ENCODE measurements around the gene INHBE.
"Not testable (repeated sequence)": the region's sequence is repeated elsewhere in the genome, so short reads cannot be mapped to it uniquely, and the experiment has no call there.

Gene INHBE

DNA sequence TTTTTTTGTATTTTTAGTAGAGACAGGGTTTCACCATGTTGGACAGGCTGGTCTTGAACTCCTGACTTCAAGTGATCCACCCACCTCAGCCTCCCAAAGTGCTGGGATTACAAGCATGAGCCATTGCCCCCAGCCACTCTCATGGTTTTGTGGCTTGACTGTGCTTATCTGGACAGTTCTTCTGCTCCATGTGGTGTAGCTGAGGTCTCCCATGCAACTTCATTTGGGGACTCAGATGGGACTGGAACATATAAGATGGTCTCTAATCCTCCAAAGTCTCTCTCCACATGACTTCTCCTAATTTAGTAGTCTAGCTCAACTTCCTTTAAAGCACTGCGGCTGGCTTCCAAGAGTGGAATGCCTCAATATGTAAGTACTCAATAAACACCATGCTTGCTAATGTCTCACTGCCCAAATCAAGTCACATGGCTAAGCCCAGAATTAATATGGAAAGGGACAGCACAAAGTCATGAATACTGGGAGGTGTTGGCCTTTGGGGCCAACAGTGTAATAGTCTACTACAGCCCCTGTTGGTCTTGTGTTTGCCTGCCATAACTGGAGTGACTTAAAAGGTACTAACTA lies 13.2 kb upstream of the INHBE start:
- DNase-seq = no peak

DNA sequence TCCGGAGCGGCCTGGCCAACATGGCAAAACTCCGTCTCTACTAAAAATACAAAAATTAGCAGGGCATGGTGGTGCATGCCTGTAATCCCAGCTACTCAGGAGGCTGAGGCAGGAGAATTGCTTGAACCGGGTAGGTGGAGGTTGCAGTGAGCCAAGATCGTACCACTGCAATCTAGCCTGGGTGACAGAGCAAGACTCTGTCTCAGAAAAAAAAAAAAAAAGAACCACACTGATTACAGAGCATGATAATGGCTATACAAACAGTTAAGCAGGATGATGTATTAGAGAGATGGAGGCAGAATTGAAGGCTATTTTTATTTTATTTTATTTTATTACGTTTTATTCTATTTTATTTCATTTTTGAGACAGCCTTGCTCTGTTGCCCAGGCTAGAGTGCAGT lies 10.8 kb upstream of the INHBE start:
- DNase-seq = not testable (repeated sequence)

DNA sequence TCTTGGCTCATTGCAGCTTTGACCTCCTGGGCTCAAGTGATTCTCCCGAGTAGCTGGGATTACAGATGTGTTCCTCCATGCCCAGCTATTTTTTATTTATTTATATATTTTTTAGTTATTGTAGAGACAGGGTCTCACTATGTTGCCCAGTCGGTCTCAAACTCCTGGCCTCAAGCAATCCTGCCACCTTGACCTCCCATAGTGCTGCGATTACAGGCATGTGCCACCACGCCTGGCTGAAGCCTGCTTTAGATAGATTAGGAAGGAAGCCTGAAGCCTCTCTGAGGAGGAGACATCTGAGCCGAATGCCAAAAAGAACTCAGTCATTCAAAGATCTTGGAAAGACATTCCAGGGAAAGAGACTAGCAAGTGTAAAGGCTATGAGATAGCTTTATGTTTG lies 10.4 kb upstream of the INHBE start:
- DNase-seq = no peak

DNA sequence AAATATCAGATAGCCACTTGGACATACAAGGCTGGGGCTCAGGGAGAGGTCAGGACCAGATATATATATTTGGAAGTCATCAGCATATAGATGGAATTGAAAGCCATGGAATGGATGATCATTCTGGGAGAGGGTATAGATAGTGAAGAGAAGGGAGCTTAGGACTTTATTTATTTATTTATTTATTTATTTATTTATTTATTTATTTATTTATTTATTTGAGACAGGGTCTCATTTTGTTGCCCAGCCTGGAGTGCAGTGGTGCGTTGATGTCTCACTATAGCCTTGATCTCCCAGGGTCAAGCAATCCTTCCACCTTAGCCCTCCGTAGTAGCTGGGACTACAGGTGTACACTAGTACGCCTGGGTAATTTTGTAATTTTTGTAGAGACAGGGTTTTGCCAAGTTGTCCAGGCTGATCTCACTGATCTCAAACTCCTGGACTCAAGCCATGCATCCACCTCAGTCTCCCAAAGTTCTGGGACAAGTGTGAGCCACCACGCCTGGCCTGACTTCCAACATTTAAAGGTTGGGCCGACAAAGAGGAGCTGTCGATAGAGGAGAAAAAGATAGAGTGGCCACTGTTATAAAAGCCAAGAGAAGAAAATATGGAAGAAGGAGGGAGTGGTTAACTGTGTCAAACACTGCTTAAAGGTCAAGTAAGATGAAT lies 8.7 kb upstream of the INHBE start:
- DNase-seq = no peak

GRCh38 chr12:57448669-57449068 lies 6.4 kb upstream of the INHBE start:
- no peak for DNase-seq

DNA sequence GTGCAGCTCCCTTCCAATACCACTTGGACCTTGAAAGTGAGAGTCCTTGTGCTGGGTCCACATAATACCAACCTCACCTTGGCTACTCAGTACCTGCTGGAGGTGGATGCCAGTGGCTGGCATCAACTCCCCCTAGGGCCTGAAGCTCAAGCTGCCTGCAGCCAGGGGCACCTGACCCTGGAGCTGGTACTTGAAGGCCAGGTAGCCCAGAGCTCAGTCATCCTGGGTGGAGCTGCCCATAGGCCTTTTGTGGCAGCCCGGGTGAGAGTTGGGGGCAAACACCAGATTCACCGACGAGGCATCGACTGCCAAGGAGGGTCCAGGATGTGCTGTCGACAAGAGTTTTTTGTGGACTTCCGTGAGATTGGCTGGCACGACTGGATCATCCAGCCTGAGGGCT lies 5.7 kb upstream of the INHBE start:
- no peak for DNase-seq

GRCh38 chr12:57450057-57450456 lies 5.0 kb upstream of the INHBE start:
- DNase-seq = no peak

GRCh38 chr12:57451233-57451778 lies 3.8 kb upstream of the INHBE start:
- DNase-seq = no peak

GRCh38 chr12:57452181-57452936 lies 2.7 kb upstream of the INHBE start:
- DNase-seq = no peak

DNA sequence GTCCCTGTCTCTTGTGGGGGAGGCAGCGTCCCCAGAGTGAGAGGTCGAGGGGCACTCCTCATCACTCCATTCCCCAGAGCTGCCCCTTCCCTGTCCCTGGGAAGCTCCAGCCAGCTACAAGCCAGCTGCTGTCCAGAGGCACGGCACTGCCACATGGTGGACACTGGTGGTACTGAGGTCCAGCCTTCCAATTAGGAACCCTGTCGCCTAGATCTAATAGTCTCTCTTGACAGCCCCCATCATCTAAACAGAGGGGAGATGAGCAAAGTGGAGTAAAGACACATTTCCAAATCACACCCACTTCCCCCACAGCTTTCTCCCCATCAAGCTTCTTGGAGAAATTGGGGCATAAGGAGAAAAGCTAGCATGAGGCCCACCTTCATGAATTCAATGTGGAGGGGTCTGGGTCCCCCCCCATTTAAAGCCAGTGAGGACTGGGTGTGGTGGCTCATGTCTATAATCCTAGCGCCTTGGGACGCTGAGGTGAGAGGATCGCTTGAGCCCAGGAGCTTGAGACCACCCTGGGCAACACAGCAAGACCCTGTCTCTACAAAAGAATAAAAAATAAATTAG lies 2.1 kb upstream of the INHBE start:
- DNase-seq = peak in 1 of 2 experiments; percentile 31

DNA sequence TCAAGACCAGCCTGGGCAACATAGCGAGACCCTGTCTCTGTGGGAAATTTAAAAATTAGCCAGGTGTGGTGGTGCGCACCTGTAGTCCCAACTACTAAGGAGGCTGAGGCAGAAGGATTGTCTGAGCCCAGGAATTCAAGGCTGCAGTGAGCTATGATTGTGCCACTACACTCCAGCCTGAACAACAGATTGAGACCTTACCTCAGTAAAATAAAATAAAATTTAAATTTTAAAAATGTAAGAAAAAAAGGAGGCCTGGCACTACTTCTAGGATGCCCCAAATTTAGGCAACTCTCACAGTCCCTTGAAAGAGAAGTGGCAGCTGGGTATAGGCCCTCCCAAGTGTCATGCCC lies 918 bp upstream of the INHBE start:
- no peak for DNase-seq

DNA sequence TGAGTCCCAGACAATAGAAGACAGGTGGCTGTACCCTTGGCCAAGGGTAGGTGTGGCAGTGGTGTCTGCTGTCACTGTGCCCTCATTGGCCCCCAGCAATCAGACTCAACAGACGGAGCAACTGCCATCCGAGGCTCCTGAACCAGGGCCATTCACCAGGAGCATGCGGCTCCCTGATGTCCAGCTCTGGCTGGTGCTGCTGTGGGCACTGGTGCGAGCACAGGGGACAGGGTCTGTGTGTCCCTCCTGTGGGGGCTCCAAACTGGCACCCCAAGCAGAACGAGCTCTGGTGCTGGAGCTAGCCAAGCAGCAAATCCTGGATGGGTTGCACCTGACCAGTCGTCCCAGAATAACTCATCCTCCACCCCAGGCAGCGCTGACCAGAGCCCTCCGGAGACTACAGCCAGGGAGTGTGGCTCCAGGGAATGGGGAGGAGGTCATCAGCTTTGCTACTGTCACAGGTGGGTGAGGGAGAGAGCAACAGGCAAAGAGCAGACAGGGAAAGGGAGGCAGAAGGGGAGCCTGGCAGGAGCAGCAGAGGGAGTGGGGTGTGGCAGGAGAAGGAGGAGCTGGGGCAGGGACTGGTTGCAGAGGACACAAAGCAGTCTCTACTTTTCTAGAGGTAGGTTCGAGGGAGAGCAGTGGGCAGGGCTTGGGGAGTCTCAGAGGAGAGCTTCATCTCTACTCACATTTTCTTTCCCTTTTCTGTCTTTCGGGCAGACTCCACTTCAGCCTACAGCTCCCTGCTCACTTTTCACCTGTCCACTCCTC lies 452 bp downstream of the INHBE start:
- DNase-seq = no peak

DNA sequence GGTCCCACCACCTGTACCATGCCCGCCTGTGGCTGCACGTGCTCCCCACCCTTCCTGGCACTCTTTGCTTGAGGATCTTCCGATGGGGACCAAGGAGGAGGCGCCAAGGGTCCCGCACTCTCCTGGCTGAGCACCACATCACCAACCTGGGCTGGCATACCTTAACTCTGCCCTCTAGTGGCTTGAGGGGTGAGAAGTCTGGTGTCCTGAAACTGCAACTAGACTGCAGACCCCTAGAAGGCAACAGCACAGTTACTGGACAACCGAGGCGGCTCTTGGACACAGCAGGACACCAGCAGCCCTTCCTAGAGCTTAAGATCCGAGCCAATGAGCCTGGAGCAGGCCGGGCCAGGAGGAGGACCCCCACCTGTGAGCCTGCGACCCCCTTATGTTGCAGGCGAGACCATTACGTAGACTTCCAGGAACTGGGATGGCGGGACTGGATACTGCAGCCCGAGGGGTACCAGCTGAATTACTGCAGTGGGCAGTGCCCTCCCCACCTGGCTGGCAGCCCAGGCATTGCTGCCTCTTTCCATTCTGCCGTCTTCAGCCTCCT lies 1.1 kb downstream of the INHBE start:
- DNase-seq = peak in 1 of 2 experiments; percentile 39

DNA sequence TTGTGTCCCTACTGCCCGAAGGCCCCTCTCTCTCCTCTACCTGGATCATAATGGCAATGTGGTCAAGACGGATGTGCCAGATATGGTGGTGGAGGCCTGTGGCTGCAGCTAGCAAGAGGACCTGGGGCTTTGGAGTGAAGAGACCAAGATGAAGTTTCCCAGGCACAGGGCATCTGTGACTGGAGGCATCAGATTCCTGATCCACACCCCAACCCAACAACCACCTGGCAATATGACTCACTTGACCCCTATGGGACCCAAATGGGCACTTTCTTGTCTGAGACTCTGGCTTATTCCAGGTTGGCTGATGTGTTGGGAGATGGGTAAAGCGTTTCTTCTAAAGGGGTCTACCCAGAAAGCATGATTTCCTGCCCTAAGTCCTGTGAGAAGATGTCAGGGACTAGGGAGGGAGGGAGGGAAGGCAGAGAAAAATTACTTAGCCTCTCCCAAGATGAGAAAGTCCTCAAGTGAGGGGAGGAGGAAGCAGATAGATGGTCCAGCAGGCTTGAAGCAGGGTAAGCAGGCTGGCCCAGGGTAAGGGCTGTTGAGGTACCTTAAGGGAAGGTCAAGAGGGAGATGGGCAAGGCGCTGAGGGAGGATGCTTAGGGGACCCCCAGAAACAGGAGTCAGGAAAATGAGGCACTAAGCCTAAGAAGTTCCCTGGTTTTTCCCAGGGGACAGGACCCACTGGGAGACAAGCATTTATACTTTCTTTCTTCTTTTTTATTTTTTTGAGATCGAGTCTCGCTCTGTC lies 1.8 kb downstream of the INHBE start:
- DNase-seq = no peak

GRCh38 chr12:57458665-57459054 lies 3.6 kb downstream of the INHBE start:
- no peak for DNase-seq

- peak; percentile 93 to 95 for DNase-seq
These were observed 4.1 kb downstream of the INHBE start for GRCh38 chr12:57459055-57459749.

- no peak for DNase-seq
These were observed 4.8 kb downstream of the INHBE start, which contains the start of gene GLI1 for GRCh38 chr12:57459750-57460467. Gene GLI1 (plus strand): TSS chr12:57459785. CDS start chr12:57463692, 3,907 bp downstream.

DNA sequence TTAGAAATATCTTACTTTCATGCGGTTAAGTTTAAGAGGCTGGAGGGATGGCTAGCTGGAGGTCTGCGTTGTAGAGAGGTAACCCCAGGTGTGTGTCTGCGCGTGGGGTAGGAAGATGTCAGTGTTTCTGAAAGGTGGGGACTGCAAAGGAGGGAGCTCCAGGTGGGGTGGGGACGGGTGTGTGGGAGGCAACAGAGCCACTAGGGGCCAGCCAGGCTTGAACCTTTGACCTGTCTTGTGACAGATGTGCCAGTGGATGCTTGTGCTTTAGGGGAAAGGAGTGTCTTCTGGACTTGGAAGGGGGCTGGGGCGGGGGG lies 5.3 kb downstream of the INHBE start:
- DNase-seq = no peak

DNA sequence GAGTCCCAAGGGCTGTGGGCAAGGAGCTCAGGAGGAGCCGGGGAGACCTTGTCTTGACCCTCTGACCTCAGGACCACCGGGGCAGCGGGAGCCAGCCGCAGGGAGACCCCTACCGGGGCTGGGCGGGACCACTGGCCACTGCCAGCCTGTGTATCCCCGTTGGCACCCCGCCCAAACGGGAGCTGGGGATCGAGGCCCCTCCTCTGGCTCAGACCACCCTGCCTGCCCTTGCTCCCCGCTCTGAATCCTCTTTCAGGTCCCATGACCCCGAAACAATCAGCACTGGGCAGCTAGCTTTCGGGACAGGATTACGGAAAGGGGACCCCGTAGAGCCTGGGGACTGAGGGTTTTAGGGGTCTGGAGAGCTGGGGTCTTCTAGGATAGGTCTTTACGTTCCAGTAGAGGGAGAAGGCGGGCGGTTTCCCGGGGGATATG lies 5.8 kb downstream of the INHBE start:
- no peak for DNase-seq

DNA sequence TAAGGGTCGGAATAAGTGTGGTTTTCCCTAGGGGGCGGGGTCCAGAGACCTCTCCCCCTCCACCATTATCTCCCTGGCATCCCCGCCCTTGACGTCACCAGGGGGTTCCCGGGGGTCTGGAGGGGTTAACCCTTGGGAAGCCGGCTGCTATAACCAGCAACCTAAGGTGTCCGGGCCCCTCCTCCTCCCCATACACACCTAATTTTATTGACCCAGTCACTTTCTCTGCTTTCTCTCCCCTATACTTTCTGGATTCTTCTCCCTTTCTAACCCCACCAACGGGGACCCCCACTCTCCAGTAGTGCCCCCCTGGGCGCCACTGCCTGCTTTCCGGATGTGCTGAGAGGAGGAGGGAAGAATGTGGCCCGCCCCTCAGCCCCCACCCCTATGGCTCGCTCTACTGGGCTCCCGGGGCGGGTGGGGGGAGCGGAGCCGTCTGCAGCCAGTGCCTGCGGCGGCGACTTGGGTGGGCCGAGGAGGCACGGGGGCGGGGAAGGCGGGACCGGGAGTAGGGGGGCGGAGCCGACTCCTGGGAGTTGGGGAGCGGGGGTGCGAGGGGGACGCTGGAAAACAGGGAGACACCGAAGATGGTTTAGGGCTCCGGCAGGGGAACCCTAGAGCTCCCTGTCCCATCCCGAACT lies 6.3 kb downstream of the INHBE start:
- no peak for DNase-seq

Measured in activated CD4-positive, alpha-beta T cell treated with anti-CD3 and anti-CD28 coated beads, Interleukin-2, amount 50 U/mL, for 4 hours (primary cell).